ENCODE data around the gene PASD1.

PASD1 gene

GRCh38 chrX:151676196-151676595 lies 112.7 kb downstream of the PASD1 start:
- H3K4me1 ChIP-seq (ENCODE audit: low read depth, poor library complexity, severe bottlenecking), result no peaks in the 10 kb centered on the region
- H3K4me3 ChIP-seq (IDR thresholded peaks at IDR 0.05; ENCODE audit: insufficient read depth, low read depth, low read length), result no peak overlapping the region
- H3K36me3 ChIP-seq (ENCODE audit: insufficient read depth), result no peaks in the 10 kb centered on the region
- no peak overlapping the region for H3K9ac ChIP-seq
- no peaks in the 10 kb centered on the region for H3K27me3 ChIP-seq (ENCODE audit: insufficient read depth, low read depth)
- H2AFZ ChIP-seq (ENCODE audit: low read depth), result no peak overlapping the region
- no peak for TF ChIP-seq CTCF (conservative IDR thresholded peaks at IDR 0.05; ENCODE audit: low read depth, low read length)
- H4K20me1 ChIP-seq (ENCODE audit: insufficient read depth), result no peaks in the 10 kb centered on the region
- no peak overlapping the region for H3K27ac ChIP-seq
- H3K4me2 ChIP-seq, result no peak overlapping the region
- no peaks in the 10 kb centered on the region for H3K79me2 ChIP-seq (ENCODE audit: insufficient read depth, low read depth)

DNA sequence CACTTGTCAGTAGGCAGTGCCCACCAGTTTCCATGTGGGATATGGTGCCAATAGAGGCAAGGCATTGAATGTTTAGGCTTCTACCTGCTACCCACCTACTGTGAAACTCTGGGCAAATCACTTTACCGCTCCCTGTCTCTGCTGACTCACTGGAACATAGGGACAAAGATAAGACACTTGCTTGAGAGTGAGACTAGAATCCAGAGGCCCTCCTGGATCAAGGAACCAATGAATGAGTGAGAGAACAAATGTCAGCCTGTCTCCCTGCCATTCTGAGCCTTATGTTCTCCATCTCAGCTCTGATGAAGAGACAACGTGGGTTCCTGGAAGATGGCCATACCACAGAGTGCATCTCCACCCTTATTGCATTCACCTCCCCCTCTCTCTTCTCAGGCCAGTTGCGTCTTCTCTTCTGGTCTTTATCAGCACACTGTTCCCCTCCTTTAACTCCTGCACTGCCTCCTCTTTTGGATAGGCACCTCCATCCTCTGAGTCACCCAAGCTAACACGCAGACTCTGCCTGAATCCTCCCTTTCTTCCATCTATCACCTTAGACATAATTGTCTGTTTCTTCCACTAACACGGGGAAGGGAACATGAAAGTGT lies 116.4 kb downstream of the PASD1 start:
- Histone ChIP-seq H4K20me1 (ENCODE audit: insufficient read depth) (no peaks in the 10 kb centered on the region), H2AFZ (ENCODE audit: low read depth) (no peak overlapping the region), H3K9ac (no peak overlapping the region), H3K27me3 (ENCODE audit: insufficient read depth, low read depth) (no peaks in the 10 kb centered on the region), H3K4me3 (IDR thresholded peaks at IDR 0.05; ENCODE audit: insufficient read depth, low read depth, low read length) (no peak overlapping the region), H3K79me2 (ENCODE audit: insufficient read depth, low read depth) (no peaks in the 10 kb centered on the region), H3K36me3 (ENCODE audit: insufficient read depth) (no peaks in the 10 kb centered on the region), H3K27ac (no peak overlapping the region), H3K4me1 (ENCODE audit: low read depth, poor library complexity, severe bottlenecking) (no peaks in the 10 kb centered on the region), H3K4me2 (no peak overlapping the region)
- no peak for TF ChIP-seq CTCF (conservative IDR thresholded peaks at IDR 0.05; ENCODE audit: low read depth, low read length)

GRCh38 chrX:151680805-151681204 lies 117.3 kb downstream of the PASD1 start:
- H2AFZ ChIP-seq (ENCODE audit: low read depth), result no peak overlapping the region
- no peak overlapping the region for H3K27ac ChIP-seq
- H3K9ac ChIP-seq, result no peak overlapping the region
- no peaks in the 10 kb centered on the region for H3K27me3 ChIP-seq (ENCODE audit: insufficient read depth, low read depth)
- H3K4me3 ChIP-seq (IDR thresholded peaks at IDR 0.05; ENCODE audit: insufficient read depth, low read depth, low read length), result no peak overlapping the region
- H3K79me2 ChIP-seq (ENCODE audit: insufficient read depth, low read depth), result no peaks in the 10 kb centered on the region
- no peak overlapping the region for H3K4me2 ChIP-seq
- no peaks in the 10 kb centered on the region for H3K4me1 ChIP-seq (ENCODE audit: low read depth, poor library complexity, severe bottlenecking)
- peak; percentile 79 for TF ChIP-seq CTCF (conservative IDR thresholded peaks at IDR 0.05; ENCODE audit: low read depth, low read length)
- no peaks in the 10 kb centered on the region for H4K20me1 ChIP-seq (ENCODE audit: insufficient read depth)
- H3K36me3 ChIP-seq (ENCODE audit: insufficient read depth), result no peaks in the 10 kb centered on the region

DNA sequence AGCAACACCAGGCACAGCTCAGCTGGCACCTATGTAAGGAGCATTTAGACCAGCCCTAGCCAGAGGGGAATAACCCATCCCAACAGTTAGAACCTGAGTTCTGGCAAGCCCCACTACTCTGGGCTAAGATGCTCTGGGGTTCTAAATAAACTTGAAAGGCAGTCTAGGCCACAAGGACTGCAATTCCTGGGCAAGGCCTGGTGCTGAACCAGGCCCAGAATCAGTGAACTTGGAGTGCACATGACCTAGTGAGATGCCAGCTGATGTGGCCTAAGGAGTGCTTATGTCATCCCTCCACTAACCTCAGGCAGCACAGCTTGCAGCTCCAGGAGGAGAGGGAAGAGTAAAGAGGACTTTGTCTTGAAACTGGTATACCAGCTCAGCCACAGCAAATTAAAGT lies 124.2 kb downstream of the PASD1 start:
- no peak overlapping the region for H3K27ac ChIP-seq
- no peaks in the 10 kb centered on the region for H3K4me1 ChIP-seq (ENCODE audit: low read depth, poor library complexity, severe bottlenecking)
- H2AFZ ChIP-seq (ENCODE audit: low read depth), result no peak overlapping the region
- no peak overlapping the region for H3K9ac ChIP-seq
- H3K4me2 ChIP-seq, result no peak overlapping the region
- H3K79me2 ChIP-seq (ENCODE audit: insufficient read depth, low read depth), result no peaks in the 10 kb centered on the region
- no peaks in the 10 kb centered on the region for H3K27me3 ChIP-seq (ENCODE audit: insufficient read depth, low read depth)
- no peak for TF ChIP-seq CTCF (conservative IDR thresholded peaks at IDR 0.05; ENCODE audit: low read depth, low read length)
- H4K20me1 ChIP-seq (ENCODE audit: insufficient read depth), result no peaks in the 10 kb centered on the region
- no peaks in the 10 kb centered on the region for H3K36me3 ChIP-seq (ENCODE audit: insufficient read depth)
- no peak overlapping the region for H3K4me3 ChIP-seq (IDR thresholded peaks at IDR 0.05; ENCODE audit: insufficient read depth, low read depth, low read length)

Measured in KMS-11 (cell line).